Upper lobe of left lung (tissue), 4 donors: Measurements from ENCODE around the gene ITIH5.

Source experiments
- EP300 ChIP-seq, 4 donors: sonication (generic); formaldehyde crosslinking; IDR thresholded peaks; one replicate each; pipeline ENCODE4 v1.5.1; 2017; ENCODE audit warnings: antibody characterized with exemption in 4 of 4, control low read depth in 2 of 4
- POLR2A ChIP-seq, 4 donors: fragments of 450-650 bp; IDR thresholded peaks; one replicate each; pipeline ENCODE4 v1.5.1; 2016 to 2017; ENCODE audit warnings: antibody characterized with exemption in 4 of 4, mild to moderate bottlenecking in 2 of 4
- POLR2AphosphoS5 ChIP-seq, 2 donors: sonication (generic); formaldehyde crosslinking; IDR thresholded peaks; one replicate each; pipeline ENCODE4 v1.5.1; 2017; ENCODE audit warnings: antibody characterized with exemption in 2 of 2
- TF ChIP-seq, protein P1 (sequence below), 6 experiments: fragments of 450-650 bp in 4 of 6; fragments of 200-600 bp in 2 of 6; sonication (generic) in 2 of 6; IDR thresholded peaks; one replicate each; pipeline ENCODE4 v1.5.1; 2016 to 2019; ENCODE audit warnings: antibody characterized with exemption in 6 of 6

DNA sequence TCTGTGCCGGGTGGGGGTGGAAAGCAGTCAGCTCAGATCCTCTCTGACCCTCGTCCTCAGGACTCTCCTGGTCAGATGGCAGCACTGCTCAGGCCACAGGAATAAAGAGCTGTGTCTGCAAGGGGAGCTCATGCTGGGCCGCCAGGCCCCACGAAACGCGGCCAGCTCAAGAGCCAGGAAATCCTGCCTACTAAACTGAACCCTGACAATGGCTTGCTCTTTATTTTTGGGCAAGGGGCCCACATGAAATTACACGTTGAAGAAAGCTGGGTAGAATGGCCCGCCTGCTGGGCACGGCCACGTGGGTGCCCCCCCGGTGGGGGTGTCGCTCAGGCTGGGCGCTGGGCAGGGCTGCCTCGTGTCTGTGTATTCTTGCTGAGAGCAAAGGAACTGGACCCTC, 103.0 kb downstream of the ITIH5 start:
- TF ChIP-seq, protein P1, sequence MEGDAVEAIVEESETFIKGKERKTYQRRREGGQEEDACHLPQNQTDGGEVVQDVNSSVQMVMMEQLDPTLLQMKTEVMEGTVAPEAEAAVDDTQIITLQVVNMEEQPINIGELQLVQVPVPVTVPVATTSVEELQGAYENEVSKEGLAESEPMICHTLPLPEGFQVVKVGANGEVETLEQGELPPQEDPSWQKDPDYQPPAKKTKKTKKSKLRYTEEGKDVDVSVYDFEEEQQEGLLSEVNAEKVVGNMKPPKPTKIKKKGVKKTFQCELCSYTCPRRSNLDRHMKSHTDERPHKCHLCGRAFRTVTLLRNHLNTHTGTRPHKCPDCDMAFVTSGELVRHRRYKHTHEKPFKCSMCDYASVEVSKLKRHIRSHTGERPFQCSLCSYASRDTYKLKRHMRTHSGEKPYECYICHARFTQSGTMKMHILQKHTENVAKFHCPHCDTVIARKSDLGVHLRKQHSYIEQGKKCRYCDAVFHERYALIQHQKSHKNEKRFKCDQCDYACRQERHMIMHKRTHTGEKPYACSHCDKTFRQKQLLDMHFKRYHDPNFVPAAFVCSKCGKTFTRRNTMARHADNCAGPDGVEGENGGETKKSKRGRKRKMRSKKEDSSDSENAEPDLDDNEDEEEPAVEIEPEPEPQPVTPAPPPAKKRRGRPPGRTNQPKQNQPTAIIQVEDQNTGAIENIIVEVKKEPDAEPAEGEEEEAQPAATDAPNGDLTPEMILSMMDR (IDR thresholded peaks at IDR 0.05), result no peak
- TF ChIP-seq POLR2AphosphoS5 (IDR thresholded peaks at IDR 0.05) (no peak), EP300 (IDR thresholded peaks at IDR 0.05) (no peak), POLR2A (IDR thresholded peaks at IDR 0.05) (no peak)
